Brain microvascular endothelial cell (primary cell): Measurements from ENCODE around the gene SEC24C.
"Not testable (repeated sequence)": the region's sequence is repeated elsewhere in the genome, so short reads cannot be mapped to it uniquely, and the experiment has no call there.

ENCODE experiments used
- DNase-seq: peaks from one replicate; pipeline ENCODE4 v3.0.0-alpha.2; 2020
- H3K27ac ChIP-seq: fragments of 250-450 bp; sonication (Bioruptor Pico); 2 replicates; pipeline ENCODE4 v1.5.1; 2020; ENCODE audit warnings: mild to moderate bottlenecking, moderate library complexity
- H3K27me3 ChIP-seq: fragments of 250-450 bp; sonication (Bioruptor Pico); replicated peaks from 2 replicates; pipeline ENCODE4 v1.5.1; 2020; ENCODE audit warnings: mild to moderate bottlenecking
- H3K36me3 ChIP-seq: fragments of 250-450 bp; sonication (Bioruptor Pico); replicated peaks from 2 replicates; pipeline ENCODE4 v1.5.1; 2020; ENCODE audit warnings: mild to moderate bottlenecking
- H3K4me3 ChIP-seq: 2 replicates; pipeline ENCODE4 v1.5.1; 2011; ENCODE audit warnings: low read depth, mild to moderate bottlenecking, control low read depth, low read length, moderate library complexity
- CTCF ChIP-seq: IDR thresholded peaks from 2 replicates; pipeline ENCODE4 v1.5.1; 2011; ENCODE audit warnings: low read depth, mild to moderate bottlenecking, moderate library complexity, low read length, control low read depth, inconsistent platforms; ENCODE audit errors: missing control alignments
- in situ Hi-C: cut with HindIII; loops from 2 replicates; pipeline ENCODE4 v1.10.0; 2017; ENCODE audit warnings: low sequenced_read_pairs, low pct_ligation_motif_present

The SEC24C gene

GRCh38 chr10:73731588-73732375, 12.4 kb upstream of the SEC24C start:
- Histone ChIP-seq H3K4me3 (no peak overlapping the region), H3K27ac (no peak overlapping the region), H3K27me3 (no peaks in the 10 kb centered on the region), H3K36me3 (peaks cover 13% of the 10 kb centered on the region)
- no peak for TF ChIP-seq CTCF
- no peak for DNase-seq
- in situ Hi-C loops, result no loop called here

- no peak for DNase-seq
- no peak for TF ChIP-seq CTCF
- Histone ChIP-seq H3K27me3 (no peaks in the 10 kb centered on the region), H3K27ac (no peak overlapping the region), H3K36me3 (peaks cover 13% of the 10 kb centered on the region), H3K4me3 (no peak overlapping the region)
- in situ Hi-C loops, result no loop called here
These were observed 11.7 kb upstream of the SEC24C start for GRCh38 chr10:73732426-73732825.

GRCh38 chr10:73732931-73733623, 11.1 kb upstream of the SEC24C start:
- TF ChIP-seq CTCF, result no peak
- Histone ChIP-seq H3K36me3 (peaks cover 11% of the 10 kb centered on the region), H3K27me3 (no peaks in the 10 kb centered on the region), H3K27ac (no peak overlapping the region), H3K4me3 (no peak overlapping the region)
- no peak for DNase-seq
- in situ Hi-C loops, result no loop called here

- no peak overlapping the region for H3K4me3 ChIP-seq
- in situ Hi-C loops, result no loop called here
- no peak for TF ChIP-seq CTCF
These were observed 10.0 kb upstream of the SEC24C start for GRCh38 chr10:73734028-73734720.

GRCh38 chr10:73734796-73735305, 9.3 kb upstream of the SEC24C start:
- in situ Hi-C loops, result no loop called here
- H3K27me3 ChIP-seq, result no peaks in the 10 kb centered on the region
- H3K4me3 ChIP-seq, result no peak overlapping the region
- no peak overlapping the region for H3K27ac ChIP-seq
- no peak for DNase-seq
- no peak for TF ChIP-seq CTCF
- H3K36me3 ChIP-seq, result peaks cover 11% of the 10 kb centered on the region

More at GRCh38 chr10:73734028-73734720, 10.0 kb upstream of the SEC24C start:
- Histone ChIP-seq H3K27ac (no peak overlapping the region), H3K27me3 (no peaks in the 10 kb centered on the region), H3K36me3 (peaks cover 11% of the 10 kb centered on the region)
- DNase-seq, result no peak

GRCh38 chr10:73740501-73741254, 3.5 kb upstream of the SEC24C start:
- H3K27ac ChIP-seq, H3K4me3 ChIP-seq, in situ Hi-C loops, H3K27me3 ChIP-seq, H3K36me3 ChIP-seq, DNase-seq: not testable (repeated sequence)
